Thyroid gland (tissue), 4 donors: ENCODE measurements around the gene DAPL1. TPM values are rescaled to one million over a fixed set of nuclear protein-coding genes. Genes with fewer than 3 reads are reported as not detected.

Source experiments
- DNase-seq, 2 donors: peaks; one replicate each; pipeline ENCODE4 v3.0.0-alpha.2; 2019
- H3K27ac ChIP-seq, 3 donors: fragments of 200-600 bp; sonication (generic); 1 replicate in 2 of 3; 2 replicates in 1 of 3; pipeline ENCODE4 v1.5.1; 2016 to 2019; ENCODE audit warnings: mild to moderate bottlenecking in 1 of 3, moderate library complexity in 1 of 3
- H3K27me3 ChIP-seq: fragments of 200-600 bp; sonication (generic); one replicate; pipeline ENCODE4 v1.5.1; 2019
- H3K36me3 ChIP-seq, 2 donors: fragments of 200-600 bp; sonication (generic); one replicate each; pipeline ENCODE4 v1.5.1; 2016 to 2019
- H3K4me1 ChIP-seq, 2 donors: fragments of 200-600 bp; sonication (generic); one replicate each; pipeline ENCODE4 v1.5.1; 2017 to 2019
- H3K4me3 ChIP-seq, 3 donors: fragments of 200-600 bp; sonication (generic); replicated peaks in 1 of 3; 1 replicate in 2 of 3; 2 replicates in 1 of 3; pipeline ENCODE4 v1.5.1; 2016; ENCODE audit warnings: mild to moderate bottlenecking in 1 of 3
- H3K9me3 ChIP-seq: fragments of 200-600 bp; sonication (generic); one replicate; pipeline ENCODE4 v1.5.1; 2017
- POLR2A ChIP-seq, 2 donors: fragments of 450-650 bp; IDR thresholded peaks; one replicate each; pipeline ENCODE4 v1.6.1; 2017; ENCODE audit warnings: antibody characterized with exemption in 2 of 2, mild to moderate bottlenecking in 2 of 2, moderate library complexity in 1 of 2
- WGBS, 2 donors: methylation state at CpG; one replicate each; pipeline ENCODE4 v1.1.5; 2017; 5-methylcytosine and 5-hydroxymethylcytosine counted together
- intact Hi-C: fragments of 100-400 bp; cut with DNase I; formaldehyde crosslinking; loops from one replicate; pipeline ENCODE4 v1.15.1; 2023
- total RNA-seq, 4 donors: library from RNA; depleted of rRNA; stranded (reverse); fragments of >200 nt; gene quantifications; one replicate each; pipeline ENCODE4 v1.2.3, GENCODE V29; 2016
- TF ChIP-seq, protein P1 (sequence below), 6 experiments: fragments of 200-600 bp in 3 of 6; fragments of 450-650 bp in 3 of 6; sonication (generic) in 3 of 6; IDR thresholded peaks; one replicate each; pipeline ENCODE4 v1.5.1; 2016 to 2019; ENCODE audit warnings: antibody characterized with exemption in 6 of 6, mild to moderate bottlenecking in 2 of 6, inconsistent platforms in 1 of 6, moderate library complexity in 1 of 6

DAPL1 gene, protein sequence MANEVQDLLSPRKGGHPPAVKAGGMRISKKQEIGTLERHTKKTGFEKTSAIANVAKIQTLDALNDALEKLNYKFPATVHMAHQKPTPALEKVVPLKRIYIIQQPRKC
- 10 to 100 TPM; 12.3 to 68.9 (median 28.1) TPM for total RNA-seq

DNA sequence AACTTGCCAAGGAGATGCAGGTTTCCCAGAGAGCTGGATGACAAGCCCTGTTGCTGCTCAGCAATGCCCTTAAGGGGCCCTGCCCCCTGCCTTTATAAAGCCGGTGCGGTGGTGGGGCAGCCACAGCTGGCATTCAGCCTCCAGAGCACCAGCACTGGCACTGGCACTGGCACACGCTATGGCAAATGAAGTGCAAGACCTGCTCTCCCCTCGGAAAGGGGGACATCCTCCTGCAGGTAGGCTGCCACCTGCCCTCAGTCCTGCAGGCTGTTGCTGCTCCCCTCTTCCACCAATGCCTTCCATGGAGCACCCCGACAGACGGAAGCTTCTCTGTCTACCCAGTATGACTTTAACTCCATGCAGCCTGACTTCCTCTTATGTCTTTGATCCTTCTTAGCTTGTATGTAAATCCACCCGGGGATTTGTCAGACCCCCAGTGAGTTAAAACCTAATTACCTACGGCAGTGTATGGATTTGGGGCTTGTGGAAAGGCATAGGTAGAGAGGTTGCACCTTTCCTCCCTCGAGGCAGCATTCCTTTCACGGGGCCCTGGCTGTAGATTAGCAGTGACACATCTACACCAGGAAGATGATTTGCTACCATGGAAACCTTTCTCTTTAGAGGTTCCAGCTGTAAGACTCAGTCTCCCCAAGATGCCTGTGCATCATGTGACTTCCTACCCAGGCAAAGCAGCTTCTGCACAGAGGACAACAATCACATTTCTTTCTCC lies at the start of gene DAPL1:
Gene DAPL1 (plus strand): TSS at position 123 of the 730 bp plus-strand sequence. CDS start 56 bp downstream, at position 179.
- H3K36me3 ChIP-seq: no peaks in the 10 kb centered on the region
- intact Hi-C loops: no loop called here
- H3K27me3 ChIP-seq: no peaks in the 10 kb centered on the region
- H3K4me1 ChIP-seq: peaks cover 0 to 11% of the 10 kb centered on the region in 2 donors
- WGBS, 2 donors: 26 to 30% methylated on average over 8 to 10 of the region's 10 CpGs
- peak within 1 kb of the TSS in 1 of 3 donors; percentile 33 for H3K27ac ChIP-seq
- TF ChIP-seq, protein P1, sequence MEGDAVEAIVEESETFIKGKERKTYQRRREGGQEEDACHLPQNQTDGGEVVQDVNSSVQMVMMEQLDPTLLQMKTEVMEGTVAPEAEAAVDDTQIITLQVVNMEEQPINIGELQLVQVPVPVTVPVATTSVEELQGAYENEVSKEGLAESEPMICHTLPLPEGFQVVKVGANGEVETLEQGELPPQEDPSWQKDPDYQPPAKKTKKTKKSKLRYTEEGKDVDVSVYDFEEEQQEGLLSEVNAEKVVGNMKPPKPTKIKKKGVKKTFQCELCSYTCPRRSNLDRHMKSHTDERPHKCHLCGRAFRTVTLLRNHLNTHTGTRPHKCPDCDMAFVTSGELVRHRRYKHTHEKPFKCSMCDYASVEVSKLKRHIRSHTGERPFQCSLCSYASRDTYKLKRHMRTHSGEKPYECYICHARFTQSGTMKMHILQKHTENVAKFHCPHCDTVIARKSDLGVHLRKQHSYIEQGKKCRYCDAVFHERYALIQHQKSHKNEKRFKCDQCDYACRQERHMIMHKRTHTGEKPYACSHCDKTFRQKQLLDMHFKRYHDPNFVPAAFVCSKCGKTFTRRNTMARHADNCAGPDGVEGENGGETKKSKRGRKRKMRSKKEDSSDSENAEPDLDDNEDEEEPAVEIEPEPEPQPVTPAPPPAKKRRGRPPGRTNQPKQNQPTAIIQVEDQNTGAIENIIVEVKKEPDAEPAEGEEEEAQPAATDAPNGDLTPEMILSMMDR (IDR thresholded peaks at IDR 0.05): no peak
- peak in 1 of 2 donors; percentile 65 for TF ChIP-seq POLR2A (IDR thresholded peaks at IDR 0.05)
- peak; percentile 73 to 77 for DNase-seq
- H3K9me3 ChIP-seq: no peaks in the 10 kb centered on the region
- peak within 1 kb of the TSS in 1 of 3 donors; percentile 24 for H3K4me3 ChIP-seq

DNA sequence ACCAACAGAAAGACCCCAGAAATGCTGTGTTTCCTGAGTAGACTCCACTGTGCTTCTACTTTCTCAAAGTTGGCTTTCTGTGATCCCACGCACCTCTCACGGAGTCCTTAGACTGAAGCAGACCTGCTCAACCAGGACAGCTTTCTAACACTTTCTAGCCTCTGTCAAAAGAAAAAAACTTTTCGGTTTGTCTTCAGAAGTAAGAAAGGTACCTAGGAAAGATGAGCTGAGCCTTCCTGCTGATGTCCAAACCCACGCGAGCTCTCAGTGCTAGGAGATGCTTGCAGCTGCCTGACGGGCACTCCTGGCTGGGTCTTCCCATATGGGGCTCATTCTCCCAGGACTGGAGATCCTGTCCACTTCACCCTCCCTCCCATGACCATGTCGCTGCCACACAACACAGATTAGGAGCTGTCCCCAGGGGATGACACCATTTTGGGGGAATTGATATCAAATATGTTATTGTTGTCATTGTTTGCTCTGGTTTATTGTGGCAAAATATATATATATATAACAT lies 49.2 kb upstream of the DAPL1 start:
- DNase-seq: no peak
- TF ChIP-seq, protein P1 (IDR thresholded peaks at IDR 0.05): no peak
- TF ChIP-seq POLR2A (IDR thresholded peaks at IDR 0.05): no peak
- Histone ChIP-seq H3K36me3 (no peaks in the 10 kb centered on the region), H3K27ac (peak overlapping the region in 1 of 3 donors; percentile 28), H3K27me3 (no peaks in the 10 kb centered on the region), H3K9me3 (no peaks in the 10 kb centered on the region), H3K4me1 (peaks cover 5 to 25% of the 10 kb centered on the region in 2 donors), H3K4me3 (no peak overlapping the region)
- 36 to 44% methylated on average over 4 to 7 of the region's 7 CpGs for WGBS, 2 donors
- intact Hi-C loops: loop anchor here (10.0 kb wide), 1 partner anchor 561 kb away; no protein-coding TSS in a partner anchor

DNA sequence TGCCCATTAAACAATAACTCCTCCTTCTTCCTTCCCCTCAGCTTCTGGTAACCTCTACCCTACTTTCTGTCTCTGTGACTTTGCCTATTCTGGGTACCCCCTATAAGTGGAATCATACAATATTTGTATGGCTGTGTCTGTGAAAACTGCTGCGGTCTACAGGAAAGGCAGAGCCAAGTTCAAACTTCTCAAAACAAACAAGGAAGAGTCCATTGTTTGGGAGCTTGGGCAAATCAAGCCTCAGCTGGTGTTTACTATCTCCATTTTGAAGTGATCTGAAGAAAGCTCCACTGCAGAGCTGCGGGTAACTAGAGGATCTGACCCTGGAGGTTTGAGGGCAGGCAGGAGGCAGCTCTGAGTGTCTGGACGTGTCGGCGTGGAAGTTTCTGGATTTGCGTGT lies 48.6 kb upstream of the DAPL1 start:
- intact Hi-C loops: loop anchor here (10.0 kb wide), 1 partner anchor 562 kb away; no protein-coding TSS in a partner anchor
- DNase-seq: no peak
- no peak for TF ChIP-seq POLR2A (IDR thresholded peaks at IDR 0.05)
- TF ChIP-seq, protein P1 (IDR thresholded peaks at IDR 0.05): no peak
- Histone ChIP-seq H3K27me3 (no peaks in the 10 kb centered on the region), H3K9me3 (no peaks in the 10 kb centered on the region), H3K4me3 (no peak overlapping the region), H3K27ac (no peak overlapping the region), H3K36me3 (no peaks in the 10 kb centered on the region), H3K4me1 (peaks cover 0 to 19% of the 10 kb centered on the region in 2 donors)
- 69 to 72% methylated on average over 6 of the region's 6 CpGs for WGBS, 2 donors

DNA sequence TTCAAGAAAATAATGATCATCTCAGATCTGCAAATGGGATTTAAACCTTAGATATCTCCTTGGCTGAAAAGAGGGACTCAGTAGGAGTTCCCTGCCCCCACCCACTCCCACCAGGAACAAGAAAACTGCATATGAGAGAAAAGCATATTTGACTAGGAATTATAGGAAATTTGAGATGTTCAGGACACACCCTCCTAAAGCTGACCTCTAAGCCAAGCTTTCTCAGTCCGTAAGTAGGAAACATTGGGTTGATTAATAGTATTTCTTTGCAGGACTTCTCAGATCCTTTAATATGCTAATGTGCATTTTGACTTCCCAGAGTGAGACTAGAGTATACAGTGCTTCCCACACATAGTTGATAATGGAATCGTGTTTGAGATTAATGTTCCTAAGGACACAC lies 47.8 kb upstream of the DAPL1 start:
- WGBS, 2 donors: 71 to 82% methylated on average over 2 of the region's 2 CpGs
- Histone ChIP-seq H3K9me3 (no peaks in the 10 kb centered on the region), H3K36me3 (no peaks in the 10 kb centered on the region), H3K4me3 (no peak overlapping the region), H3K4me1 (peaks cover 0 to 12% of the 10 kb centered on the region in 2 donors), H3K27me3 (no peaks in the 10 kb centered on the region), H3K27ac (no peak overlapping the region)
- intact Hi-C loops: loop anchor here (10.0 kb wide), 1 partner anchor 562 kb away; no protein-coding TSS in a partner anchor
- TF ChIP-seq POLR2A (IDR thresholded peaks at IDR 0.05): no peak
- TF ChIP-seq, protein P1 (IDR thresholded peaks at IDR 0.05): no peak
- no peak for DNase-seq
